ENCODE results near the gene MPP4.

Gene MPP4

DNA sequence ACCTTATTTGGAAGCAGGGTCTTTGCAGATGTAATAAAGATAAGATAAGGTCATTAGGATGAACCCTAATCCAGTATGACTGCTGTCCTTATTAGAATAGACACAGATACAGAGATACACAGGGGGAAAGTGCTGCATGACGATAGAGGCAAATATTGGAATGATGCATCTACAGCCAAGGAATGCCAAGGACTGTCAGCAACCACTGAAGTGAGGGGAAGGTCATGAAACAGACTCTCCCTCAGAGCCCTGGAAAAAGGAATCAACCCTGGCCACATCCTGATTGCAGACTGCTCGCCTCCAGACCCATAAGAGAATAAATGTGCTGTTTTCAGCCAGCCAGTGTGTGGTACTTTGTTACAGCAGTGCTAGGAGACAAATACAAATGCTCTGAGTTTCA, 69.9 kb downstream of the MPP4 start:
- DNase-seq (ENCODE audit: low spot score): no peak

DNA sequence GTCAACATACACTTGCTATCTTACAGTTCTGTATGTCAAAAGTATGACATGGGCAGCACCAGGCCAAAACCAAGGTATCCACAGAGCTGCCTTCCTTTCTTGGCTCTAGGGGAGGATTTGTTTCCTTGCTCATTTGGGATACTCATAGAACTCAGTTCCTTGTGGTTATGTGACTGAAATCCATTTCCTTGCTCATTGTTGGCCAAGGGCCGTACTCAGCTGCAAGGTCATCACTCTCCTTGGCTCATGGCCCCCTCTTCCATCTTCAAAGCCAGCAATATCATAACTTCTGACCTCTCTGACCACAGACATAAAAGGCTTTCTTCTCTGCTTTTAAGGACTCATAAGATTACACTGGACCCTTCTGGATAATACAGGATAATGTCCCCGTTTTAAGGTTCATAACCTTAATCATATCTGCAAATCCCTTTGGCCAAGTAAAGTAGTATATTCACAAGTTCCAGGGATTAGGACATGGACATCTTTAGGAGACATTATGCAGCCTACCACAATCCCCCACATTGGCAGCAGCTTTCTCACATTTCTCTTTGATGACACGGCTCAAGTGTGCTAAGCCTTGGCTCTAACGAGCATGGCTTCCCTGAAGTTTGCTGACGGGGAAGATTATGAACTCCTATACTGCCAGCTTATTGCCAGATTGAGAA, 76.0 kb downstream of the MPP4 start:
- DNase-seq (ENCODE audit: low spot score): no peak

DNA sequence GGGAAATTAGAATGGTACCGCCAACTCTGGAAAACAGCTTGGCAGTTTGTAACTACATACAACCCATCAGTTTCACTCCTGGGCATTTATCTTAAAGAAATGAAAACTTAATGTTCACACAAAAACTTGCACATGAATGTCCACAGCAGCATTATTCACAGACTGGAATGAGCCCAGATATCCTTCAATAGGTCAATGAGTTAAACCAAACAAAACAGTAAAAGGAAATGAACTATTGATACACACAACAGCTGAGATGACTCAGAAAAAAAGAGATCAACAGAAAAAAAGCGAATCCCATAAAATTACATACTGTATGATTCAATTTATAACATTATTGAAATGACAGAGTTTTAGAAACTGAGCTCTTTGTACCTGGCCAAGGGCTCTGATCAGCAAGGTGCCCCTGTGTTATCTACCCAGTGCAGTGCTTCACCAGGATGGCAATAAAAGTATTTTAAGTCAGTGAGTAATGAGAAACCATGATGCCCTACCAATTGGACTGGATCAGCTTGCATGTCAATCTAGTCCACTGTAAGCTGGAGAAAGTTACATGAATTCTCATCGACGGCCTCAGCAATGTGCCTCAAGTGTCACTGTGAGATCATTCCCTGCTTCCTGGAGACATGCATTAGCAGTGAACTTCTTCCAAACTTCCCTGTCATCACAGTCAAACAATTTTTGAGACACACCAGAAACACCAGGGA, 77.0 kb downstream of the MPP4 start:
- DNase-seq (ENCODE audit: low spot score): no peak

DNA sequence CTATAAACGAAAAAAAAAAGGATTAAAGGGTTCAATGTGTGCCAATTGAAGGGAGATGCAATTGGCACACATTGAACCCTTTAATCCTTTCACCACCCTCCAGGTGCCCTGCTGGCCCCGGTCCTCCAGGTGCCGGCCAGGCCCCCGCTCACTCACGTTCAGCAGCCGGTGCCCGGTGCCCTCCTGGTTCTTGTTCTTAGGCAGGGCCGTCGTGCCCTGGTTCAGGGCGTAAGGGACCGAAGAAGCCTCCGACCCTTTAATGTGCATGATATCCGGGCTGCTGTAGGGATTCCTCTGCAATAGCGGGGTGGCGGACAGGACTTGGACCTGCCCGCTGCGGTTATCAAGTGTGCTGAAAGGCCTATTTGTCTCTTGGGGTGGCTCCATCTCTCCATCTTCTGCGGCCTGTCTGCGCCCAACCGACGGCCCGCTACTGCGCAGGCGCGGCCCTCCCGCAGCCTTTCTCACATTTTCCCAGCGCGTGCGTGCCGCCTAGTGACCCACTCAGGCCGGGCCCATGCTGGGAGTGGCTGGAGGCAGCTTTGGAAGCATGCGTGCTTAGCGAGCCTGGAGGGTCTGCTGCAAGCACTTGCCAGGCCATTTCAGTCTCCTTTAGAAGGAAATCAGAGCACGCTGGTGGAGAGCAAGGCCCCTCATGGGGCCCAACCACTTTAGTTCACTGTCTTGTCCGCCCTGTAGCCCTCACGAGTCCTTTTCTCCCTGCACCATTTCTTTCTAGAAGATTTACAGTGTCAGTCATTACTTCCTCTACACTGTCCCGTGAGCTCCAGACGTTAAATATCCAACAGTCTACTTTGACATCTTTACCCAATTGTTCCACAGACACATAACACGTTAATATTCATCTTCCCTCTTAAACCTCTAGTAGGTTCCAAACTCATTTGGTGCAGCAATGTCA, 79.4 kb downstream of the MPP4 start:
- peak; percentile 59 for DNase-seq (ENCODE audit: low spot score)

DNA sequence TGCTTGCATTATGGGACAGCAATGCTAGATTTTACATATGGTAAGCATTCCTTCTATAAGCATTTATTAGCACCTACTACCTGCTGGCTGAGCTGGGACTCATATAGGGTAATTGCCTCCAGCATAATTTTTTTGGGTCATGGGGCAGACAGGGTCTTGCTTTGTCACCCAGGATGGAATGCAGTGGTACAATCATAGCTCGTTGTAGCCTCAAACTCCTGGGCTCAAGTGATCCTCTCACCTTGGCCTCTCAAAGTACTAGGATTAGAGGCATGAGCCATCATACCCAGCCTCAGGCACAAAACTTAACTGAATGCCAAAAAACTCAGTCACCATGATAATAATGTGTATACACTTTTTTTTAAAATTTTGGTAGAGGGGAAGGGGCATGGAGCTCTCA, 90.4 kb downstream of the MPP4 start:
- no peak for DNase-seq (ENCODE audit: low spot score)

DNA sequence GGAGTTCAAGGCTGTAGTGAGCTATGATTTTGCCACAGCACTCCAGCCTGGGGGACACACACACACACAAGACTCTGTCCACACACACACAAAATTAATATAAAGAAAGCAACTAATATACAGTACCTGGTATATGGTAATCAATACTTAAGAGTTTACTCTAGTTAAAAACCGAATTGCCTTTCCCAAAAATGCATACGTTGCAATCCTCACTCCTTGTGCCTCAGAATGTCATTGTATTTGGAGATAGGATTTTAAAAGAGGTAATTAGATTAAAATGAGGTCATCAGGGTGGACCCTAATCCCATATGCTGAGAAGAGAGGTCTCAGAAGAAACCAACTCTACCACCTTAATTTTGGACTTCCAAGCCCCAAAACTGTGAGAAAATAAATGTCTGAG, 90.9 kb downstream of the MPP4 start:
- no peak for DNase-seq (ENCODE audit: low spot score)

DNA sequence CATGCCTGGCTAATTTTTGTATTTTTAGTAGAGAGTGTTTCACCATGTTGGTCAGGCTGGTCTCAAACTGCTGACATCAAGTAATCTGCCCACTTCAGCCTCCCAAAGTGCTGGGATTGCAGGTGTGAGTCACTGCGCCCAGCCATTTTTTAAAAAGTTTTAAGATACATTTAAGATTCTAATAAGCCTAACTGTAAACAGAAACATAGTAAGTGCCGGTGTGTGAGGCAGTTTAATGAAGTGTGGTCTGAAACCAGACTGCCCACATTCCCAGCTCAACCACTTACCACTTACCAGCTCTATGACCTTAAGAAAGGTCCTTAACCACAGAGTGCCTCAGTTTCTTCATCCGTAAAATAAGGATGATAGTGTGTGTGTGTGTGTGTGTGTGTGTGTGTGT, 97.5 kb downstream of the MPP4 start:
- DNase-seq (ENCODE audit: low spot score): no peak

DNA sequence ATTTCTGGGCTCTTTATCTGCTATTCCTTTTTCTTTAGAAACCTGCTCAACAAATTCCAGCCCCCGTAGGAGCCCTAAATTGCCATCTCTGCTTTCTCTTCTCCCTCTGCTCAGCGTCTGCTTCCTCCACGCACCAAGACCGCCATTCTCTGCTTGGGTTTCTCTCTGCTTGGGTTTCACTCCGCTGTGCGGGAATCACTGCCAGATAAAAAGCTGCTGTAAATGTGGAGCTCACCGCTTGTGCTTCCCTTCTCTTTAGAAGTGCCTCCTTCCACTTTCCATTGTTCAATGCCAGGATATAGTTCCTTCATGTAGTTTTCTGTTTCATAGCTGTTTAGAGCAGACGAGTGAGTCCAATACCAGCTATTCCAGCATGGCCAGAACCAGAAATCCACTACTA, 101.0 kb downstream of the MPP4 start:
- no peak for DNase-seq (ENCODE audit: low spot score)
